UCSD-AML1 (cell line): ENCODE measurements around the gene IL36G.
"Not testable (repeated sequence)": the region's sequence is repeated elsewhere in the genome, so short reads cannot be mapped to it uniquely, and the experiment has no call there.

ENCODE experiments used
- DNase-seq: peaks from one replicate; lab custom pipeline; 2025; ENCODE audit not compliant: unreplicated experiment; lab: John Stamatoyannopoulos, UW

Gene IL36G

DNA sequence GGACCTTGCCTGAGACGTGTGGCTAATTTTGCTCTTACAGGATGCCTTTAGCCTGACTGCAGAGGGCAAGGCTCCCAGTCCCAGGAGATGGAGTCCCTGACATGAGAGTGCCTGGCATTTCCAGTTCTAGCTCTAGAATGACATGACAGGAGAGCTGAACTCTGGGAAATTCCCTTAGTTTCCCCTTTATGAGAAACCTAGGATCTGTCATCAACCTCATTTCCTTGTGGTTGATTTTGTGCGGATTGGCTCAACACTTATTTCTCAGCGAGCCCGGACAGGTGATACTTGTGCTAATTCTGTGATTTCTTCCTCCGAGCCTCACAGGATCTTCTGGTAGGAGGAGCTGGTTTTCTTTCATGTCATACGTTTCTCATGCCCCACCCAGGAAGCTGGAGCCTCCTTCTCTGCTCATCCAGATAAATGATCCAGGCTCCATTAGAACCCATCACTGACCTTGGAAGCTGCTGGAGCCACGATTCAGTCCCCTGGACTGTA lies at the start of gene IL36G:
TSS of gene IL36G (plus strand) at position 448 of the 498 bp plus-strand sequence. CDS start 633 bp downstream, outside the sequence.
- DNase-seq, result no peak

DNA sequence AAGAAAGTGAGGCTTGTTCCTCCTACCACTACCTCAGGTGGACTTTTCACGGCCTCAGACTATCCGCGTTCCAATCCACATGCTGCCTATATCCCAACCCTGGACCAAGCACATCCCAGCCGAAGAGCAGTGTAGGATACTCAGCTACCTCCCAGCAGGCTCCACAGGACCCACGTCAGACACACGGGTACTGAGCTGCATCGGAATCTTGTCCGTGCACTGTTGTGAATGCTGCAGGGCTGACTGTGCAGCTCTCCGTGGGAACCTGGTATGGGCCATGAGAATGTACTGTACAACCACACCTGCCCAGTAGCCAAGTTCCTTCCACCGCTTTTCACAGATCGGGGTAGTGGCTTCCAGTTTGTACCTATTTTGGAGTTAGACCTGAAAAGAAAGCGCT lies 44.5 kb upstream of the IL36G start:
- no peak for DNase-seq

DNA sequence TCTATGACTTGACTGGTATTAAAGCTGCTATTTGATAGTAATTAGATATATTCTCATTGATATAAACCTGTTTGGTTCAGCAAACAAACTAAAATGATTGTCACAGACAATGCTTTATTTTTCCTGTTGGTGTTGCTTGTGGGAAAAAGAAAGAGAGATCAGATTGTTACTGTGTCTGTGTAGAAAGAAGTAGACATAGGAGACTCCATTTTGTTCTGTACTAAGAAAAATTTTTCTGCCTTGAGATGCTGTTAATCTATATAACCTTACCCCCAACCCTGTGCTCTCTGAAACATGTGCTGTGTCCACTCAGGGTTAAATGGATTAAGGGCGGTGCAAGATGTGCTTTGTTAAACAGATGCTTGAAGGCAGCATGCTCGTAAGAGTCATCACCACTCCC lies 43.7 kb upstream of the IL36G start:
- not testable (repeated sequence) for DNase-seq

DNA sequence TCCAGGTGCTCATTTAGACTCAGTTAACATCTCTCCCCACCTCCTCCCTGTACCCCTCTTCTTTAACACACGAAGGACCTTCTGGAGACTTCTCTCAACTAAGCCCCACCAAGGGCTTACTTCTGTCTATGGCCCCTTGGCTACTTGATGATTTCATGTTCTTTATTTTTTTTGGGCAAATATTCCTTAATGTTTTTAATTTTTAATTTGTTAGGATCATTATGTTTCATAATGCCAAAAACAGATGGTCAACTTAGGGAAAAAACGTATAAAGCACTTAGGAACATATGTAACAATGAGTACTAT lies 40.9 kb upstream of the IL36G start:
- no peak for DNase-seq

DNA sequence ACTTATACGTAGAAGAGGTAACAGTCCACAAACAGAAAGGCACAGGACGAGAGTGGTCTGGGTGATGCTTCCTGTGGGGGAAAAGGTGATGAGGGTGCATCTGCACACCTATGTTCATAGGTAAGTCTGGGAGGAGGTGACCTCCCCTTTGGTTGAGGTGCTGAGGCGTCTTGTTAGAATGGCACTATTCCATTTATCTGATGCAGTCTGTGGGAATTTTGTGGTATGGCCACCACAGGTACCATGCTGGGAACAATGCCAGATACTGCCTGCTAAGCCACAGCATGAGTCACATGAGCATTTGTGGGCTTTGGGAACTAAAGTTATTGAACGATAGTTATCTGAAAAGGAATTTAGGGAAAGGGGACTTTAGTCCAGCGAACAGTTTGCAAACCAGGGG lies 38.9 kb upstream of the IL36G start:
- no peak for DNase-seq

DNA sequence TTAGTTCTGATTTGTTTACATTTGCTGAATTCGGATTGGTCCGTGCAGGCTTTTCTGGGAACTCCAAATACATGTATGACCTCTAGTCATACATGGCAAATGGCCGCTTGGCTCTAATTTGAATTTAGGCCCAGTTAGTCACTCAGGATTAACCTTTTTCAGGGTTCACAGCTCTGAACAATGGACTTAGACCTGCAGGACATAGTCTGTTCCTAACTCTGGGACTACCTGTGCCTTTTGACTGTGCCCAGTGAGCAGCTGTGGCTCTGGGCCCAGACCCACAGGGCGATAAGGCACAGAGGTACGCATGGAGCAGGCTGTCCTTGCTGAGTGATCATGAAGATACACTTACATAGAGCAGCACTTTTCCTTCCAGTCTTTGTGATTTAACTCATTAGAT lies 38.4 kb upstream of the IL36G start:
- no peak for DNase-seq

DNA sequence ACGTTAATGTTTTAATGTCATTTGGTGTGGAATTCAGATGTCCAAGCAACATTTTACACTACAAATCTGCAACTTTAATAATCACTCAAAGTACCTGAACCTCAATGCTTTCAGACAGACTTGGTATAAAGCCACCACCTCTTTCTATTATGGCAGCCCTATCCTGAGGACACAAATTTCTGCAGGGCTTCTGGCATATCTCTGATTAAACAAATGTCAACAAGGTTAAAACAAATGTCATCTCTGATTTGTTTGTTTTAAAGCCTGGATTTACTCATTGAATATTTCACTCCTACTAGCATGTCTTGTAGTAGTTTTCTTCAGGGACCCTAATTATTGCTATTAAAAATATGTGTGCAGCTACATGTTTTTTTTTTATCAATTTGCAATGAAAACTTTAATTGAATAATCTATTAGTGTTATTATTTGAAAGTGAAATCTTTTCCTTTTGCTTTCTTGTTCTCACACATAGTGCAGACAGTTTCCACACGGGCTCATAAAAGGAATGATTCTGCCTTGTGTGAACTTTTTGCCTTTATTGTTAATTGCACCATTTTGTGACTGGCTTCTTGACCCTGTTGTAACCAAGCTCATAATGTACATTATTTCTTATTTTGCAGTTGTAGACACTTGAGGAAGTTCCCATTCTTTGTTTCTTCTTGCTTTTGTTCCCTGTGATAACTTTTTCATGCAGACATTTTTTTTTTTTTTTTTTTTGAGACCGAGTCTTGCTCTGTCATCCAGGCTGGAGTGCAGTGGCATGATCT lies 36.8 kb upstream of the IL36G start:
- no peak for DNase-seq

DNA sequence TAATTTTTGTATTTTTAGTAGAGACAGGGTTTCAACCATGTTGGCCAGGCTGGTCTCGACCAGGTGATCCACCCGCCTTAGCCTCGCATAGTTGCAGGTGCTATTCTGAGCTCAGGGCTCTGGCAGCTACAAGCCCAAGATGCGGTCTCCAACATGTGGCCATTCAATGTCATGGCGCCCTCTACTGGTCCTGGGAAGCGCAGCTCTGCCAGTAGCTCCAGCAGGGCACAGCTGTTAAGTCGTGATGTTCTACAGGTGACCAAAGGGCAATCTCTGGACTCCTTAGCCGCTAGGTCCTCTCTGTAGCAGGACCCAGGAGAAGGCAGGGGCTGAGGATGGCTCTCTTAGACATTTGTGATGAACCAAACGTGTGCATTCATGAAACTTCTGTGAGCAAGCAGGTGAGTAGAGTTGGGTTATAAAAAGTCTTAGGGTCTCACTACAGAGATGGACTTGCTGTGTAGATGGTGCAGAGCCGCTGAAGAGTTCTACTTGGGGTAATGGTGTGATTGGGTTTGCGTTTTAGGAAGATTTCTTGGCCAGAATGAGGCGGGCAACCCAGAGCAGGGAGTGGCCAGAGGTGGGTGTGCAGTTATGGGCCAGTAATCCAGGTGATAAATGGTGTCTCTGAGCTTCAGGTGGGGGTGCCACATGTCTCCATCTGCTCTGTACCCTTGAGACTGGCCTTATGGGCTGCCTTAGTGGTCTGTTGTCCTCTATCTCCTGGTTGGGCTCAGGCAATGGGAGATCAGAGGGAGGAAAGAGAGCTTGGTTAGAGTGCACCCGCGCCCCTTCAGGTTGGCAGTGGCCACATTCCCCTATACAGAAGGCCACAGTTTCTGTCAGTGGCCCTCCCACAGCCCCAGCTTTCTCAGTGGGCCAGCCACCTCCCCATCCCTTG lies 35.8 kb upstream of the IL36G start:
- peak; percentile 80 for DNase-seq

DNA sequence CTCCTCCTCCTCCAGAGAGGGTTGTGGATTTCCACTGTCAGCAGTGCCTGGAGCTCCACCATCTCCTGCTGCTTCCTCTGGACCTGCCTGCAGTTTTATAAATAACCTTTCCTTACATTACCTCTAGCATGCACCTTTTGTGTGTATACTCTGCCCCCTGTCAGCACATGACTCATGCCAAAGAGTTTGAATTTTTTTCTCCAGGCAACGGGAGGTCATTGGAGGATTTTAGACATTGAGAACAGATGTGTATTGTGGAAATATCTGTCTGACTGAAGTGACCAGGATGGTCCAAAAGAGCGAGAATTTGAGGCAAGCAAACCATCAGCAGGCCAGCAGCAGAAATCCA lies 35.2 kb upstream of the IL36G start:
- DNase-seq, result no peak

DNA sequence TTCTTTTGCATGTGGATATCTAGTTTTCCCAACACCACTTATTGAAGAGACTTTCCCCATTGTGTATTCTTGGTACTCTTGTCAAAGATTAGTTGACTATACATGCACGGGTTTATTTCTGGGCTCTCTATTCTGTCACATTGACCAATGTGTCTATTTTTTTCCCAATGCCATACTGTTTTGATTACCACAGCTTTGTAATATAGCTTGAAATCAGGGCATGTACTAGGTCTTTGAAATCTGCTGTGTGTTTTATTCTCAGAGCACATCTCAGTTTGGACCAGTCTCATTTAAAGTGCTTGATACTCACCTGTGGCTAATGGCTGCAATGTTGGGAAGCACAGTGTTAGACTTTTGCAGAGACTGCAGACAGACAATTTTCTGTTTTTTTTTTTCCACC lies 32.8 kb upstream of the IL36G start:
- DNase-seq, result no peak

DNA sequence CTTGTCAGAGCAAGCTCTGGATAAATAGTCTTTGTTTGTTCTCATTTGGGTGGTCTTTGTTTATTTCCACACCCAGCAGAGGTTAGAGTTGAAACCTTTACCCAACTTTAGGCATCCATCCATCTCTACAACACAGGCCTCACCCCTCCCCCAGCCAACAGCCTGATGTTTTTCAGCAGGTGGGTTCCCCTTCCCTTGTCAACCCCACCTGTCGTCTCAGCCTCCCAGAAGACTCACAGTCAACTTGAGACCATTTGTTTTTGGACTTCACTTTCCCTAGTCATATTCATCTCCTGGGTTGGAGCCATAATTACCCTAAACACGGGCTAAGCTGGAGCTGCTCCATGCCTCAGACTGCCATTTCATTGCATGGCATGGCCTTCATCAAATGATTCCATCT lies 31.7 kb upstream of the IL36G start:
- DNase-seq, result no peak

DNA sequence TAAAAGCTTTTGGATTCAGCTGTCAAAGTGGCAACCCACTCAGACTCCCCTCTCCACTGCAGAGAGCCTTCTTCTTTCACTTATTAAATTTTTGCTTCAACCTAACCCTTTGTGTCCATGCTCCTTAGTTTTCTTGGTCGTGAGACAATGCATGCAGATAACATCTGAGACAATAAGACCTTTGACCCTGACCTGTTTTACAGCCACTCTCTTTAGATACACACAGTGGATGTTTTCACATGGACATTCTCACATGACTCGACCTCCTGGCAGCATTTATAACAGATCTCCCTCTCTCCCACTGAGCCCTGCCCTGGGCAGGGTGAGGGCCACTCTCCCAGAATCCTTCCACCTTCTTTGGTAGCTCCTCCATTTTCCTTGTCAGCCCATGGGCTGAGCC lies 30.4 kb upstream of the IL36G start:
- no peak for DNase-seq

DNA sequence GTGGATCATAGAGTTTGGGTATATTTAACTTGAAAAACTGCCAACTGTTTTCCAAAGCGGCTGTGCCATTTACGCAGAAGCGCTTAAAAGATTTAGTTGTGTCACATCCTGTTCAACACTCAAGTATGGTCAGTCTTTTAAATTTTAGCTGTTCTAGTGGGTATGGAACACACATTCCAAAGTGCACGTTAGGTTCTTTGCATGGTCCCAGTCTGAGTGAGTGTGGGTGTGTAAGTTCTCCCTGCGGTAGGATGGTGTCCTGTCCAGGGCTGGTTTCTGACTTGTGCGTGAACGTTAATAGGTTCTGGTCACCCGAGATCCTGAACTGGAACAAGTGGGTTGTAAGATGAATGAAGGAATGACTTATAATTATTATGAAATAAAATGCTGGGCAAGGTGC lies 28.4 kb upstream of the IL36G start:
- DNase-seq, result no peak

DNA sequence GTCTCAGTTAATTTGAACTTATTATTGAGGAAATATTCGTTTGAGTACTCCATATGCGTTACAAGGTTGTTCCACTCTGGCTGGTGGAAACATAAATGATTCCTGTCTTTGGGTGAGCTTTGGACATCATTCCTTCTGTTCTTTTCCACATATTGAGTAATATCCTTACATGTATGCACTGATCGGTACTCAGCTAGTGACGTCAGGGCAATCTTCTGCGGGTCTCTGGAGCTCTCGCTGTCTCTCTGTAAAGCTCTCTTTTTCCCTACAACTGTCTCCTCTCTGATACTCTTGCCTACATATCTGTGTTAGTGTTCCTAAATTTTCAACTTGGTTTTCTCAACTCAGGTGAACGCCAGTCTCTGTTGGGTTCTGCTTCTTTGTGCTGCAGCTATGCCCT lies 23.4 kb upstream of the IL36G start:
- no peak for DNase-seq

DNA sequence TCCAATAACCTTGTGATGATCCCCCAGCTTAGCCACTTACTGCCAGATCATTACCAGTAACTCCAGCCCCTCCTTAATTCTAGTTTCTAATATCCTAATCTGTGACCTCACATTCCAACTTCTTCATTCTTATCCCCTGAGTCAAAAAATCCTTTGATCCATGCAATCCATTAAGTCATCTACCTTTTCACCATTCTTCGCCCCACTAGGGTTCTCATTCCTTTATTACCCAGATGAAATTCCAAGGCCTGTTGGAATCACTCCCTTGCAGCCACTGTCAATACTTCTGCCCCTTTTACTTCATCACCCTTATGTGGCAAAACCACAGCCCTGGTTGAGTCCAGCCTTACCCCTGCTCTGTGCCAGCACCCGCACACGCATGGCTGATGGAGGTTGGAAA lies 20.3 kb upstream of the IL36G start:
- no peak for DNase-seq

DNA sequence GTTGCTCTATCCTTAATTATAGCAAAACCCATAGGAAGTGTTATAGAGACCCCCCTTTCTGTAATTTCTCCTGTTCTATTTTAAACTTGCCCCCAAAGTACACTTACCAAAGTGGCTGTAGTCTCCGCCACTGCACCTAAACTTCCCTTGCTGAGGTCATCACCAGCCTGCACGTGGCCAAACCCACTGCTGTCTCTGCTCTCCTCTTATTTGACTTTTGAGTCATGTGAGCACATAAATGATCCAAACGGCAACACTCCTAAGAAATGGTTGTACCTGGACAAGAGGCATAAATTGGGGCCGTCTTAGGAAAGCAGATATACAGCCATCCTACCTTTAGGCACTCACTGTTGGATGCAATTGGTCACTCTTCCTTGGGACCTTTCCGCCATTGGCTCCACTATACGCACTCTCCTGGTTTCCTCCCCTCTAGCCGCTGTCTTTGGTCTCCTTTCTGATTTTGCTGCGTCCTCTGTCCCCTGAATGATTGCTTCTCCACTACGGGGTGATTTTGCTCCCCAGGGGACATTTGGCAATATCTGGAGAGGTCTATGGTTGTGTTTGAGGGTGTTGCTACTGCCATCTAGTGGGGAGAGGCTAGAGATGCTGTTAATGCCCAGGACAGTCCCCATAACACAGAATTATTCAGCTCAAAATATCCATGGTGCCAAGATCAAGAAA lies 19.2 kb upstream of the IL36G start:
- DNase-seq, result no peak

DNA sequence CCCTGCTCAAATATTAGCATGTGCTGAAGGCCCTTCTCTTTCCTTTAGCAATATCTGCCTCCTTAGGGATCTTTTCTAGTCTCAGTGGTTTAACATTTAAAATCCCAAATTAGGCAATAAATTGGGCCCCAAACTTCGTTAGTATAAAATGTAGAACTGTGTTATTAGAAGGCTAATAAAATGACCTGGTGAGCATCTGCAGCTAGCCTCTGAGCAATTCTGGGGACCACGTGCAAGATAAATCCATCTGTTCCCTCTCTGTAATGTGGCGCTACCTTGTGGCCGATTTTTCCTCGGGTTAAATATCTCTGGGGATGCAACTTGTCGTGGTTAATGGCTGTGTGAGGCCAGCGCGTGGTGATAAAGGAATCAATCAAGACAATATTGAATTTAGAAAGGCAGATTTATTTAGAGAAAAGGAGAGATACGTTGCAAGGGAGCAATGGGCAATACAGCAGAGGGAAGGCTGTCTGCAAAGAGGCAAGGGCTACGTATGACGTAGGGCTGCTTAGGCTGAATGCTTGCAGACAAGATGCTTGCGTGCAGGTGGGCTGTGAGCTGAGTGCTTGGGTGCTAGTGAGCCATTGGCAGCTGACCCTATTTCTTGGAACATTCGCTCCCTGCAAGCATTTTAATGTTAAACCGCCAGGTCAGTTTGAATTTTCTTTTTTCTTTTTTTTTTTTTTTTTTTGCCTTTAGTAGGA lies 18.5 kb upstream of the IL36G start:
- DNase-seq, result no peak

DNA sequence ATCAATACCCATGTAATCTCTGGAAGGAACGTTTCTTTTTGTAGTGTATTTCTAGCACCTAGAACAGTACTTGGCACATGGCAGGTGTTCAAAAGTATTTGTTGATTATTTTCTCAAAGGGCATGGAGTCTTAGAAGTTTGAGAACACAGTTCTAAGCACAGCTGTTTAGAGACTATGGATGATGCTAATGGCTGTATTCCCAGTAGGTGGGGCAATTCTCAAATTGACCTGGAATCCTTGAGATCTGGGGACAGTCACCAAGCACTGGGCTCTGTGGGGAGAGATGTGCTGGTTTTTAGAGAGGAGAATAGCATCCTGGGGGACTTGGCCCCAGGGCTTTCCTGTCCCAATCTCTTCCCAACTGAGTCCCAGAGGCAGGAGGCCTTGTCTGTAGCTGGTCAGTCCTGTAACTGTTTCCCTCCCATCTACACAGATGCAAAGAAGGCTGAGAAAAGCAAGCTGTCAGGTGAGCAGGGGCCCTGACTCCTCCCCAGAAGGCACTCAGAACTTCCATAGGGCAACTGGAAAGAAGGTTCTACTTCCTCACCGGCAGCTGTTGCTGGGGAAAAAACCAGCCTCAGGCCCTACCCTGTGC lies 17.5 kb upstream of the IL36G start:
- no peak for DNase-seq

DNA sequence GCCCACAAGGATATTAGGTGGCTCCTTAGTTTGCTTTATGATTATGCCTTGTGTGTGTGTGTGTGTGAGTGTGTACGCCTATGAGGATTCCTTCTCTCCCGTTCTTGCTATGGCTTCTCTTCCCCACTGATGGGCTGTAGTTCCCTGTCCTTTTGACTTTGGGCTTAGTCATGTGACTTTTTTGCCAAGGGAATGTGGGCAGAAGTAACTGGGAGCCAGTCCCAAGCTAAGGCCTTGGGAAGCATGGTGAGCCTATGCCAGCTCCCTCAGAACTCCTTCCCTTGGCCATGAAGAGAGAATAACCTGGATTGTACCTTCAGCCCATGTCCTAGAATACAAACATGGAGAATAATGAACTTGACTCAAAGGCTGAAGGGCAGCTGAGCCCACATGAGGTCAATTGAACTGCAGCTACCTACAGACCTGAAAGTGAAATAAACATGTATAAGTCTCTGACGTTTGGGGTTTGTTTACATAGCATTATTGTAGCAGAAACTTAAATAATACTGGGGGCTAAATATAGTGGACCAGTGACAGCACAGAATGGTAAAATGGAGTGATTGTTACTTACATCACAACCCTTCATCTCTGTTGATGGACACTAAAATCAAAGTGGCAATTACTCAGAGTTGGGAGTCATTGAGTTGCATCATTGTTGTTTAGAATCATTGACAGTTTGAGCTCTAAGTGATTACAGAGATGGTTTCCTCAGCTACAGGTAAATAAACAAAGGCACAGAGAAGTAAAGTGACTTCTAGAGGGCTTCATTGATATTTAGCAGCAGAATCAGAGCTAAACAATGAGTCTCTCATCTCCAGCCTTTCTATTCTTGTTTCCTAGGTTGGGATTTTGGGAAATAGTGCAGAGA lies 15.3 kb upstream of the IL36G start:
- no peak for DNase-seq

DNA sequence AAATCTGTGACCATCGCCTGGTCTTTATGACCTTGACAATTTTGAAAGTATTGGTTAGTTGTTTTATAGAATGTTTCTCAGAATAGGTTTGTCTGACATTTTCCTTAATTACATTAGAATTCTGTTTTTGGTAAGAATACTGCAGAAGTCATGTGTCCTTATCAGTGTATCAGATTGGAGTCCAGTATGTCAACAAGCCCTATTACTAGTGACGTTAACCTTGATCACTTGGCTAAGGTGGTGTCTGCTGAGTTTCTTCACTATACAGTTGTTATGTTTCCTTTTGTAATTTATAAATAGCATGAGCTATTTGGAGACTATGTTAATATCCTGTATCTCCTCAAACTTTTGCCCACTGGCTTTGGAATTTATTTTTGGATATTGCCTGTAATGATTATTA lies 10.8 kb upstream of the IL36G start:
- no peak for DNase-seq
